ENCODE results near the gene PRKD1. TPM values are rescaled to one million over a fixed set of nuclear protein-coding genes. Genes with fewer than 3 reads are reported as not detected.

PRKD1 gene
- total RNA-seq, 3 donors from 2014 or later: 0.93 to 10.2 (median 3.1) TPM

DNA sequence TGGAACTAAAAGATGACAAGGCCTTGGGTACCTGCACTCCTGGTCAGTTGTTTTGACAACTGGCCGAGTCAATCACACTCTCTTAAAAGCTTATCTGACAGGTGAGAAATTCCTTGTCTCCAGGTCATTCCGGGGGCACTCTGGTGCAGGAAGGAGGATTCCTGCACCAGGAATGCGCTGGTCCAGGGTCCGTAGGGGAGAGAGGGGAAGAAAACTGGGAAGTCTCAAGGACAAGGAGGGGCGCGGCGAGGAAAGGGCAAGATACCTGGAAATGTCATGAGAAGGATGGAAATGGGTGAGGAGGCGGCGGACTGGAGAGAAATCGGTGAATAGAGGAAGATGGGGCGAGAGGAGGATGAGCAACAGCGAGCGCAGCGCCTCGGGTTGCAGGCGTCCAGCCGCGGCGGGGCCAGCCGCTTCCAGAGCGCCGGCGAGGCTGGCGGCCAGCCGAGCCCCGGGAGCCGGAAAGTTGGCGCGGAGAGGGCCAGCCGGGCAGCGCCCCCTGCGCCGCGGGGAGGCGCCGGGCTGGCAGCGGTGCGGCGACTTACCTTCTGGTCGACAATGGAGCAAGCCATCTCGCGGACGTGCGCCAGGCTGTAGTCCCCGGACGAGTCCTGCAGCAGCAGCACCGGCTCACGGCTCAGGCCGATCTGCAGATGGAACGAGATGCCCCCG is 809 bp downstream of the PRKD1 start:
- TF ChIP-seq, protein P1, sequence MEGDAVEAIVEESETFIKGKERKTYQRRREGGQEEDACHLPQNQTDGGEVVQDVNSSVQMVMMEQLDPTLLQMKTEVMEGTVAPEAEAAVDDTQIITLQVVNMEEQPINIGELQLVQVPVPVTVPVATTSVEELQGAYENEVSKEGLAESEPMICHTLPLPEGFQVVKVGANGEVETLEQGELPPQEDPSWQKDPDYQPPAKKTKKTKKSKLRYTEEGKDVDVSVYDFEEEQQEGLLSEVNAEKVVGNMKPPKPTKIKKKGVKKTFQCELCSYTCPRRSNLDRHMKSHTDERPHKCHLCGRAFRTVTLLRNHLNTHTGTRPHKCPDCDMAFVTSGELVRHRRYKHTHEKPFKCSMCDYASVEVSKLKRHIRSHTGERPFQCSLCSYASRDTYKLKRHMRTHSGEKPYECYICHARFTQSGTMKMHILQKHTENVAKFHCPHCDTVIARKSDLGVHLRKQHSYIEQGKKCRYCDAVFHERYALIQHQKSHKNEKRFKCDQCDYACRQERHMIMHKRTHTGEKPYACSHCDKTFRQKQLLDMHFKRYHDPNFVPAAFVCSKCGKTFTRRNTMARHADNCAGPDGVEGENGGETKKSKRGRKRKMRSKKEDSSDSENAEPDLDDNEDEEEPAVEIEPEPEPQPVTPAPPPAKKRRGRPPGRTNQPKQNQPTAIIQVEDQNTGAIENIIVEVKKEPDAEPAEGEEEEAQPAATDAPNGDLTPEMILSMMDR (IDR thresholded peaks at IDR 0.05): no peak
- Histone ChIP-seq H3K9me3 (no peaks in the 10 kb centered on the region), H3K4me1 (ENCODE audit: low read depth) (peaks cover 9% of the 10 kb centered on the region), H3K36me3 (ENCODE audit: low read depth) (no peaks in the 10 kb centered on the region), H3K4me3 (peak overlapping the region; percentile 29)
- intact Hi-C loops (cut with DNase I, micrococcal nuclease): no loop called here
- ATAC-seq (peak; percentile 62), DNase-seq (peak; percentile 38 to 65 (median 55))

GRCh38 chr14:29926228-29926627 is 1.4 kb downstream of the PRKD1 start:
- TF ChIP-seq, protein P1 (IDR thresholded peaks at IDR 0.05): no peak
- ATAC-seq (no peak), DNase-seq (no peak)
- peaks cover 9% of the 10 kb centered on the region for H3K4me1 ChIP-seq (ENCODE audit: low read depth)
- no peaks in the 10 kb centered on the region for H3K36me3 ChIP-seq (ENCODE audit: low read depth)
- no peaks in the 10 kb centered on the region for H3K9me3 ChIP-seq
- intact Hi-C loops (cut with DNase I, micrococcal nuclease): no loop called here
- no peak overlapping the region for H3K4me3 ChIP-seq

GRCh38 chr14:29925736-29926135 is 1.9 kb downstream of the PRKD1 start:
- Histone ChIP-seq H3K9me3 (no peaks in the 10 kb centered on the region), H3K4me3 (no peak overlapping the region), H3K4me1 (ENCODE audit: low read depth) (peaks cover 9% of the 10 kb centered on the region), H3K36me3 (ENCODE audit: low read depth) (no peaks in the 10 kb centered on the region)
- intact Hi-C loops (cut with DNase I, micrococcal nuclease): no loop called here
- no peak for DNase-seq
- no peak for ATAC-seq
- TF ChIP-seq, protein P1 (IDR thresholded peaks at IDR 0.05): no peak

DNA sequence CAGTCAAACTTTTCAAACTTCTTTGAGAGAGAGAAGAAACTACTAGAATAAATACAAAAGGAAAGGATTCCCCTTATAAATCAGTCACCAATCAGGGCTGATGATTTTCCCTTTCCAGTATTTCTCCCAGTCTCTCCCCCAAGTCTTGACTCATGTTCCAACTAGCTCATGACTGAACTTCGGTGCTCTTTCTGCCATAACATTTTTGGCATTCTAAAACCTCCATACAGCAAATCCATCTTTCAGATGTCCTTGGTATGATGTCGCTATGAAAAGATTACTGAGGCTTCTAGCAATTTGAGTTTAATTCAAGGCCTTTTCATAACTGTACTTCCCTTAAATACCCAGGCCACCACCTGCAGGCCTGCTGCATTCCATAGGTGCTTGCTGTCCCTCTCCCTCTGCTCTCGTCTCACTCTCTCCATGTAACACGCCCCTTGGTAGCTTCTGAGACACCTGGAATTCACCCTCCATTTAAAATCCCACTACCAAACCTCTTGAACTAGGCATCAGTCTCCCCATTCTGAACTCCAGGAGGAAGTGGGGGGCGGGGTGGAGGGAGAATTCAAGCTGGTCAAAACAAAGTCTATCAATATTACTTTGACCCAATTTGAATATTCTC is 2.4 kb downstream of the PRKD1 start:
- intact Hi-C loops (cut with DNase I, micrococcal nuclease): no loop called here
- TF ChIP-seq, protein P1 (IDR thresholded peaks at IDR 0.05): no peak
- ATAC-seq (no peak), DNase-seq (no peak)
- H3K4me1 ChIP-seq (ENCODE audit: low read depth): peaks cover 9% of the 10 kb centered on the region
- no peaks in the 10 kb centered on the region for H3K9me3 ChIP-seq
- H3K4me3 ChIP-seq: no peak overlapping the region
- H3K36me3 ChIP-seq (ENCODE audit: low read depth): no peaks in the 10 kb centered on the region

DNA sequence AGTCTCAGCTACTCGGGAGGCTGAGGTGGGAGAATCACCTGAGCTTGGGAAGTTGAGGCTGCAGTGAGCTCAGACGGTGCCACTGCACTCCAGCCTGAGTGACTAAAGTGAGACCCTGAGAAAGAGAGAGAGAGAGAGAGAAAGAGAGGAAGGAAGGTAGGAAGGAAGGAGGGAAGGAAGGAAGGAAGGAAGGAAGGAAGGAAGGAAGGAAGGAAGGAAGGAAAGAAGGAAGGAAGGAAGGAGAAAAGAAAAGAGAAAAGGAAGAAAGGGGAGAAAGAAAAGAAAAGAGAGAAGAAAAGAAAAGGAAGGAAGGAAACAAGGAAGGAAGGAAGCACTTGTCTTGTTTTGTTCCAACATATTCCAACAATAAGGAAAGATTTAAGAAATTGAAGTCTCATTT is 7.8 kb downstream of the PRKD1 start:
- no peaks in the 10 kb centered on the region for H3K36me3 ChIP-seq (ENCODE audit: low read depth)
- no peak overlapping the region for H3K4me3 ChIP-seq
- H3K9me3 ChIP-seq: no peaks in the 10 kb centered on the region
- H3K4me1 ChIP-seq (ENCODE audit: low read depth): no peaks in the 10 kb centered on the region
- intact Hi-C loops (cut with DNase I, micrococcal nuclease): no loop called here
- DNase-seq (no peak), ATAC-seq (no peak)
- TF ChIP-seq, protein P1 (IDR thresholded peaks at IDR 0.05): no peak
